WERI-Rb-1 (cell line): ENCODE data around the gene GRID1.

ENCODE experiments used
- DNase-seq: peaks from one replicate; pipeline ENCODE4 v3.0.0-alpha.2; 2020
- H3K27ac ChIP-seq: fragments of 250-450 bp; sonication (Bioruptor Pico); 2 replicates; pipeline ENCODE4 v1.5.1; 2020; ENCODE audit warnings: mild to moderate bottlenecking, moderate library complexity
- H3K27me3 ChIP-seq: fragments of 250-450 bp; sonication (Bioruptor Pico); 2 replicates; pipeline ENCODE4 v1.5.1; 2021; ENCODE audit warnings: mild to moderate bottlenecking, low read depth, moderate library complexity; ENCODE audit not compliant: insufficient read depth, severe bottlenecking
- H3K36me3 ChIP-seq: fragments of 250-450 bp; sonication (Bioruptor Pico); 2 replicates; pipeline ENCODE4 v1.5.1; 2020; ENCODE audit warnings: mild to moderate bottlenecking, moderate library complexity
- H3K4me3 ChIP-seq: 2 replicates; pipeline ENCODE4 v1.5.1; 2011; ENCODE audit warnings: low read depth, mild to moderate bottlenecking, control low read depth, low read length
- H3K9me3 ChIP-seq: fragments of 250-450 bp; sonication (Bioruptor Pico); 2 replicates; pipeline ENCODE4 v1.5.1; 2021; ENCODE audit warnings: mild to moderate bottlenecking, moderate library complexity; ENCODE audit not compliant: severe bottlenecking
- CTCF ChIP-seq: IDR thresholded peaks from 2 replicates; pipeline ENCODE4 v1.5.1; 2011; ENCODE audit warnings: low read depth, mild to moderate bottlenecking, control low read depth, inconsistent platforms, low read length

GRID1 gene

DNA sequence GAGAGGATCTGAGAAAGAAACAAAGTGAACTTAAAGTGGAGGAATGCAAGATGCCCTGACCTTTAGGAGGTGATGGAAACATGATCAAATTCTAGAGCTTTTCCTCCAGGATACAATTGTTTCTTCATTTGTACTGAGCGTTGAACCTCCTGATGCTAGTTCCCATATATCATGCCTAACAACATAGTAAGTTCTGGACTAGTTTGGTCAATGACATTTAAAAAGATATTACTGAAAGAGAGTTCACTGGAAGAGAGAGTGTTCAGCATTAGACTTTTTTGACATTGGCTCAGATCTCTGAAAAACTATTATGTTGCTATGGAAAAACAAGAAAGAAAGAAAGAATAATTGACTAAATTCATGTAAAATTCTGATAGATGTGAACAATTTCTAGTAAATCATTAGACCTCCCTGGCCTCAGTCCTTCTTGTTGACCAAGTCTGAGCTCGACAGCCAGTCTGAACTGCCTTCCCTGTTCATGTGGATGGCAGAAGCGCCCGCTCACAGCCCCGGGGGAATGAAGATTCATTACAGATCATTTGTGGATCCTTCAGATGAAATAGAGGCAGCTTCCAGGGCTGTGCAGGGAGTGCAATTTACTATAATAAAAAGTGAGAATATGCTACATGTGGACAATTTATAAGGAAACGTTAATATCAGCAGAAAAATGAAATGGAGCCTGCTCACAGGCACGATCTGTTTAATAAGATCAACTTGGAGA lies 442.1 kb downstream of the GRID1 start:
- H3K4me3 ChIP-seq = no peak overlapping the region
- no peaks in the 10 kb centered on the region for H3K36me3 ChIP-seq
- no peak for TF ChIP-seq CTCF
- H3K9me3 ChIP-seq = no peaks in the 10 kb centered on the region
- peaks cover 3% of the 10 kb centered on the region for H3K27me3 ChIP-seq
- no peak overlapping the region for H3K27ac ChIP-seq
- DNase-seq = no peak

DNA sequence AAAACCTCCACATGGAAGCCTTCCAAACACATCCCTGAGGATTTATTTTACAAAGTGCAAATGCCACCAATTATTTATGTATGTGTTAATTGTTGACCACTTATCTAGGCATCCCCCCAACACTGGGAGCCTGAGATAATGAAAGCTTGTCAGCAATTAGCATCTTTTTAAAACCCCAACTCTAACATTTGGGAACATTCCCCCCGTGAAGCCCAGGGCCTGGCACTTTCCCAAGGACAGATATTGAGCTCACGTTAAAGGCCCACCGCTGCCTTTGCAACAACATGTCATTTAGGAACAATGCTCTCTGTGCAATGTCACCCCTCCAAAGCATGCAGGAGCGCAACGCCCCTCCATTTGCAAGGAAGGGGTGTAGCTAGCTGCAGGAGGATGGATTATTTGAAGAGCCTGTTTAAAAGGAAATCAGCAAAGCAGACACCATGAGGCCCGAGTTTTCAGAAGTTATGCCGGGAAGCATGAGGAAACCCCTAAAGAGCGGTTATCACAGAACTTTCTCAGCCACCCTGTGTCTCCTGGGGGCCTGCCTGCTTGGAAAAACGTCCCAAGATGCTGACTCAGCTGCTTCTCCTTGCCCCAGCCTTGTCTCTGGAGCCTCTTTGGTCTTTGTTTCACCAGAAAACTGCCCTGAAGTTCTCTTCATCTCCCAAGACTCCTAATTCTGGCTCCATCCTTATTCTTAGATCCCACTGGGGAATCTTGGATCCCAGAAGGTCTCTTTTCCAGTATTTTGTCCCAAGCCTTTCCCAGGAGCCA lies 444.1 kb downstream of the GRID1 start:
- no peak for DNase-seq

DNA sequence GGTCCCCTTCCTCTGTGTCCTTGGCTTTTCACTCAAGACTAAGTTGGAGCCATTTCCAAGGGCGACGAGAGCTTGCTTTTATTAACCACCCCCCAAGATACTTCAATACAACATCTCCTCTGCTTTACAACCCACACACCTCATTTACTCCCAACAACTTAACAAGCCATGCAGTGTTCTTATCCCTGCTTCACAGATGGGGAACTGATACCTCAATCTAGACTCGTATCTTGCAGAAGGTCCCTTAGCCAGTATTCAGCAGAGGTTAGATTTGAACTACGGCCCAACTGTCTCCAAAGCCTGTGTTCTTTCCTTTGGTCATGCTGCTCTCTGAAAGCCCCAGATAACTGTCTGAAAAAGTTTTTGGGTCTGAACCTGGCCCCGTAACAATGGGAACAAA lies 444.8 kb downstream of the GRID1 start:
- H3K27me3 ChIP-seq = peaks cover 3% of the 10 kb centered on the region
- no peaks in the 10 kb centered on the region for H3K36me3 ChIP-seq
- no peak overlapping the region for H3K4me3 ChIP-seq
- TF ChIP-seq CTCF = no peak
- DNase-seq = no peak
- no peaks in the 10 kb centered on the region for H3K9me3 ChIP-seq
- H3K27ac ChIP-seq = no peak overlapping the region

More for the DNA sequence above, 444.1 kb downstream of the GRID1 start:
- H3K9me3 ChIP-seq = no peaks in the 10 kb centered on the region
- H3K36me3 ChIP-seq = no peaks in the 10 kb centered on the region
- TF ChIP-seq CTCF = no peak
- H3K4me3 ChIP-seq = no peak overlapping the region
- peaks cover 3% of the 10 kb centered on the region for H3K27me3 ChIP-seq
- no peak overlapping the region for H3K27ac ChIP-seq

DNA sequence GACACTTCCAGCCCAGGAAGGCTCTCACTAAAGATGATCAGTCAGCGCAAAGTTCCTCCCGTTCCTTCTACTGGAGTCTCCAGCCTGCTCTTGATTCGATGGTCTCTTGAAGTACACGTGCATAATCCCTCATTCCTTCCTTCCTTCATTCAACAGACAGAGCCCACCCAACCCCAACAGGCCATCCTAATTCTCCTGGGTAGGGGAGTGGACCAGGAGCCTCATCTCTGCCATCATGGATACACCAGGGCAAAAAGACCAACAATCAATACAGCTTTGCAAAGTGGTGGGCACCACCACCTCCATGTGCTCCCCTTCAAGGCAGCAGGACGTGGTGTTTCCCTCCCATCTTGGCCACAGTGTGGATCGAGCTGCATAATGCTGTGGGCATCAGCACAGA lies 446.3 kb downstream of the GRID1 start:
- Histone ChIP-seq H3K36me3 (no peaks in the 10 kb centered on the region), H3K4me3 (no peak overlapping the region), H3K9me3 (no peaks in the 10 kb centered on the region), H3K27me3 (peaks cover 2% of the 10 kb centered on the region), H3K27ac (no peak overlapping the region)
- no peak for DNase-seq
- TF ChIP-seq CTCF = no peak

DNA sequence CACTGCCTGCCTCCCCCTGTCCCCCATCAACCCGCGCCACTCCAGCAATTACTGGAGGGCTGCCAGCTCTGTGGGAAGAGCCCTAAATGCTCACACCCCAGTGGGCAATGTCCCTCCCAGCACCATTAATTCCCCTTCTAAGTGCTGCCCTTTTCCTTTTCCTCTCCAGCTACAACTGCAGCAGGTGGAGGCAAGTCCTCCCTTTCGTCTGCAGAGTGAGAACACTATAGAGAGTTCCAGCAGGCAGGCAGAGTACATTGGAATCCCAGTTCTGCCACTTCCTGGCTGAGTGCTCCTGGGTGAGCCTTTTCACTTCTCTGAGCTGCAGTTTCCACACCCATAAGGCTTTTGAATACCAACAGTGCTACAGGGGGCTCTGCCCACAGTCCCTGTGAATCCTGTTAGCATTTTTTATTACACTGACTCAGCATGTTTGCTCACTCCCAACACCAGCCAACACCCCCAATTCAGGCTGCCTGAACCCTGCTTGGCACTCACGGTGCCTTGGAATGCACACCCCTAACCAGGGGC lies 447.0 kb downstream of the GRID1 start:
- Histone ChIP-seq H3K36me3 (no peaks in the 10 kb centered on the region), H3K9me3 (no peaks in the 10 kb centered on the region), H3K27ac (no peak overlapping the region), H3K4me3 (no peak overlapping the region), H3K27me3 (no peaks in the 10 kb centered on the region)
- TF ChIP-seq CTCF = no peak
- no peak for DNase-seq
